ENCODE data around the gene DOCK2.
"Not testable (repeated sequence)": the region's sequence is repeated elsewhere in the genome, so short reads cannot be mapped to it uniquely, and the experiment has no call there.

DOCK2 gene

DNA sequence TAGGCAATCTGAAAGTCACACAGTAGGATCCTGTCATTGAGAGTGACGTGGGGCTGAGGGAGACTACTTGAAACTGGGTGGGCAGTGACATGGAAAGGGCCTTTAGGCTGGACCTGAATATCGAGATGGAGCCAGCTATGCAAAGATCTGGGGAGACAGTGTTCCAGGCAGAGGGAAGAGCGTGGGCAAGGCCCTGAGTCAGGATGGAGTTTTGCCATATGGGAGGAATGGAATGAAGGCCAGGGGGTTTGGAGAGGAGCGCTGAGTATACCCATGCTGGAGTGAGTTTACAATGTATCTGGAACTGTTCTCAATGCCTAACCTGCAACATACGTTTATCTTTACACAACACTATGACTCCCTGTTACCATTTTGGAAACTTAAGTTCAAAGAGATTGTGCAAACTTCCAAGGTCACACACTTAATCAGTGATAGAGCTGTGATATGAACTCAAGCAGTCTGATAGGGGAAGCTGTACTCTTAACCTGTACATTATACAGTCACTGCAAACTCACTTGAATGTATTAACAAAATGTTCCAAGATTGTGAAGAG, 309.7 kb downstream of the DOCK2 start:
- DNase-seq (ENCODE audit: low spot score), result no peak
- TF ChIP-seq, protein P1, sequence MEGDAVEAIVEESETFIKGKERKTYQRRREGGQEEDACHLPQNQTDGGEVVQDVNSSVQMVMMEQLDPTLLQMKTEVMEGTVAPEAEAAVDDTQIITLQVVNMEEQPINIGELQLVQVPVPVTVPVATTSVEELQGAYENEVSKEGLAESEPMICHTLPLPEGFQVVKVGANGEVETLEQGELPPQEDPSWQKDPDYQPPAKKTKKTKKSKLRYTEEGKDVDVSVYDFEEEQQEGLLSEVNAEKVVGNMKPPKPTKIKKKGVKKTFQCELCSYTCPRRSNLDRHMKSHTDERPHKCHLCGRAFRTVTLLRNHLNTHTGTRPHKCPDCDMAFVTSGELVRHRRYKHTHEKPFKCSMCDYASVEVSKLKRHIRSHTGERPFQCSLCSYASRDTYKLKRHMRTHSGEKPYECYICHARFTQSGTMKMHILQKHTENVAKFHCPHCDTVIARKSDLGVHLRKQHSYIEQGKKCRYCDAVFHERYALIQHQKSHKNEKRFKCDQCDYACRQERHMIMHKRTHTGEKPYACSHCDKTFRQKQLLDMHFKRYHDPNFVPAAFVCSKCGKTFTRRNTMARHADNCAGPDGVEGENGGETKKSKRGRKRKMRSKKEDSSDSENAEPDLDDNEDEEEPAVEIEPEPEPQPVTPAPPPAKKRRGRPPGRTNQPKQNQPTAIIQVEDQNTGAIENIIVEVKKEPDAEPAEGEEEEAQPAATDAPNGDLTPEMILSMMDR (IDR thresholded peaks at IDR 0.05; ENCODE audit: extremely low read depth, missing control alignments), result no peak

DNA sequence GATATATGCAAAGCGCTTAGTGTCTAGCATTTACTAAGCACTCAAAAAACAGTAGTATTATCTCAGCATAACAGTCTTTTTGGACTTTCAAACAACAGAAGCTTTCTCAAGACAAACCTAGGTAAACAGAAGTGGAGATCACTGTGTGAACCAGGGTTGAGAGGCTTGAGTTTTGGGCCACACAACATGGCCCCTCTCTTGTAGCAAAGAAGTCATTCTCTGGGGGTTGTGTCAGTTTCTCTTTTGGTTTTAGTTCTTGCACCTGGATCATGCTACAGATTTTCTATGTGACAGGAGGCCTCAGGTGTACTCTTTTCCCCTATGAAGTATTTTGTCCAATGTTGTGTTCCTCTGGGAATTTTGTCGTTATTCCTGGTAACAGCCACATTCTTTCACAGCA, 313.3 kb downstream of the DOCK2 start:
- no peak for DNase-seq (ENCODE audit: low spot score)
- TF ChIP-seq, protein P1 (IDR thresholded peaks at IDR 0.05; ENCODE audit: extremely low read depth, missing control alignments), result no peak

DNA sequence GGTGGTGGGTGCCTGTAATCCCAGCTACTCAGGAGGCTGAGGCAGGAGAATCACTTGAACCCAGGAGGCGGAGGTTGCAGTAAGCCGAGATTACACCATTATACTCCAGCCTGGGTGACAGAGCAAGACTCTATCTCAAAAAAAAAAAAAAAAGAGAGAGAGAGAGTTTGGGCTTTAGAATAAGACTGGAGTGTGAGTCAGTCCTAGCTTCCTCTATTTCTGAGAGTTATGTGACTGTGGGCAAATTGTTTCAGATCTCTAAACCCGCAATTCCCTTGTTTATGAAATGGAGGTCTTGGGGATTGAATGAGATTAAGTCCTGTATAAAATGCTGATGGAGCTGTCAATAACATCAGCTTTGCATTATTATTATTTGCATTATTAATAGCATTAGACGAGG, 316.1 kb downstream of the DOCK2 start:
- DNase-seq (ENCODE audit: low spot score), result not testable (repeated sequence)

DNA sequence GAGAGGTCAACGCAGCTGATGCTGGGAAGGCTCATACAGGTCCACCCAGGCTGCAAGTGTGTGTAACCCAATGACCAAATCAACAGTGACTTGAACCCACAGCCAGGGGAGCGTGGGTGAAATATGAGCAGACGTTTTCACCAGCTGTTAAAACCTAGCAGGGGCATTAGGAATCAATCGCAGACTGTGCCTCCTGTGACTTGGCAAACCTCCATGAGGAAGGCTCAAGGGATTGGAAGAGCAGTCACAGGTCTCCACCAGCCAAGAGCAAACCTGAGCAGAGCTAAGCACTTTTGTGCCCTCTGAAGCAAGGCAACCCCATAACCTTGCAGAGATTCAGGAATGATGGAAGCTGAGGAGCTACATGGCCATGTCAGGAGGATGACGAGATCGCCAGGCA, 317.7 kb downstream of the DOCK2 start:
- DNase-seq (ENCODE audit: low spot score), result no peak
- TF ChIP-seq, protein P1 (IDR thresholded peaks at IDR 0.05; ENCODE audit: extremely low read depth, missing control alignments), result no peak

DNA sequence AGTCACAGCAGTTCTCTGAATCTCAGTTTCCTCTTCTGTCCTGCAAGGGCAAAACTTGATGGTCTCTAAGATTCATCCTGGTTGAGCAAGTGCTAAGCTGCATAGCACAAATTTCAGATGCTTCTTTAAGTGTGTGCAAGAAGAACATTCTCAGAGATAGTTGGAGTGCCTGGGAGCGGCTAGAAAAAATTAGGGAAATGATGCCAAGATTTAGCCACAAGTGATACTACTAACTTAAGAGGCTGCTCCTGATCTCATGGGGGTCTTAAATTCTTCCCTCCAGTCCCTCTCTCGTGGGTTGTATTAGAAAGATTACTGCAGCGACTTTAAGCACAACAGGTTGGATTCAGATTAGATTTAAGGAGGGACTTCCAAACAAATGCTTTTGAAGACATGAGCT, 319.1 kb downstream of the DOCK2 start:
- no peak for DNase-seq (ENCODE audit: low spot score)
- TF ChIP-seq, protein P1 (IDR thresholded peaks at IDR 0.05; ENCODE audit: extremely low read depth, missing control alignments), result no peak

DNA sequence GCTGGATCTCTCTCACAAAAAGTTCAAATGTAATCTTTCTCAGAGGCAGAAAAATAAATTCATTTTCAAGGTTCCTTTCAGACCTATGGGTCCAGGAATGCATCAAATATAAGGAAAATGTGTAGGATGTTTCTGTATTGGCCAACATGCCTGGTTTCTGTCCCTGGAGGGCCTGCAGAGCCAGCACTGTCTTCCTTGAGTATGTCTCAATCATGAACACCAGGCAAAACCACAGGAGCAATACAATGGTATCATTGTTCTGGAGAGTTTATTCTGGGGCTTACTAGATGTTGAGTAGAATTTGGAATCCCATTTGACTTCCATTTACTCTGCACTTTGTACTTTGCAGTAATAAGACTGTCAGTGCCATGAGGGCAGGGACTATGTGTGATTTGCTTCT, 319.7 kb downstream of the DOCK2 start:
- no peak for DNase-seq (ENCODE audit: low spot score)
- TF ChIP-seq, protein P1 (IDR thresholded peaks at IDR 0.05; ENCODE audit: extremely low read depth, missing control alignments), result no peak

DNA sequence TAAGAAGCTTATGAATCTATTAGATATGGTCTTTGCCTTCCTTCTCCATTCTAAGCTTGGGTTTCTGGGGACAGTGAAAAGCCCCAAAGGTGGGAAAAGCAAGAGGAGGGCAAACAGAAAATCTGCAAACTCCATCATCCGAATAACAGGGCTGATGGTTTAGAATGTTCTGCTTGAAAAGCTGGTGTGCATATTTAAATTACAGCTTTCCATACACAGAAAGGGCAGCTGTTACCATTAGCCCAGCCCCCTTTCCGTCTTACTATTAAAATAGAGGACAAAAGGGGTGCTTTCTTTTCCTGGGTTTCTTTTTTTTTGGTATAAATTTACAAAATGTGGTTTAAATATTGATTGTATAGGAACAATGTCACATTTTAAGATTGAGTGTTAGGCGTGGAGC, 321.2 kb downstream of the DOCK2 start:
- no peak for DNase-seq (ENCODE audit: low spot score)

DNA sequence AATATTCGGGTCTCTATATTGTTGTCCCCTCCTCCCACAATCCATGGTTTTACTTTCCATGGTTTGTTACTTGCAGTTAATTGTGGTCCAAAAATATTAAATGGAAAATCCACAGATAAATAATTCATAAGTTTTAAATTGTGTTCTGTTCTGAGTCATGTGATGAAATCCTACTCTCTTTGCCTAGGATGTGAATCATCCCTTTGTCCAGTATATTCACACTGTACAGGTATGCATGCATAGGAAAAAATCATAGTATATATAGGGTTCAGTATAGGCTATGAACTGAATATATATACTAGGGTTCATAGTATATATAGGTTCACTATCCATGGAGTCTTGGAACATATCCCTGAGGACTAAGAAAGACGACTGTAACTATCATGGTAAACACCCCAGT, 323.6 kb downstream of the DOCK2 start:
- no peak for DNase-seq (ENCODE audit: low spot score)
- TF ChIP-seq, protein P1 (IDR thresholded peaks at IDR 0.05; ENCODE audit: extremely low read depth, missing control alignments), result no peak

More for the DNA sequence above, 321.2 kb downstream of the DOCK2 start:
- TF ChIP-seq, protein P1 (IDR thresholded peaks at IDR 0.05; ENCODE audit: extremely low read depth, missing control alignments), result no peak
